Measurements from ENCODE around the gene EFEMP2. TPM values are rescaled to one million over a fixed set of nuclear protein-coding genes. Genes with fewer than 3 reads are reported as not detected.

The EFEMP2 gene
- total RNA-seq, 1 experiment from 2014 or later: 23.7 TPM

GRCh38 chr11:65856689-65857499 is 15.7 kb downstream of the EFEMP2 start:
- Histone ChIP-seq H3K9me3 (ENCODE audit: control insufficient read depth, insufficient read depth, low read depth, low read length) (no peaks in the 10 kb centered on the region), H3K27ac (ENCODE audit: low read length) (peak overlapping the region; percentile 93), H3K4me3 (ENCODE audit: low read depth in 2 of 2, low read length in 2 of 2) (peak overlapping the region; percentile 94 to 99), H3K36me3 (ENCODE audit: control insufficient read depth, insufficient read depth, low read length) (peaks cover 31% of the 10 kb centered on the region), H3K27me3 (ENCODE audit: control insufficient read depth, insufficient read depth, low read length) (no peaks in the 10 kb centered on the region), H3K4me1 (ENCODE audit: control insufficient read depth, insufficient read depth, low read length) (peaks cover 45% of the 10 kb centered on the region)
- CTCF ChIA-PET: no interaction called here
- DNase-seq (ENCODE audit: low read depth, low spot score) (no peak), ATAC-seq (peak; percentile 35)
- no peak for TF ChIP-seq SIN3A (IDR thresholded peaks at IDR 0.05; ENCODE audit: borderline replicate concordance, insufficient read depth, low read depth, low read length)
- TF ChIP-seq POLR2AphosphoS5 (IDR thresholded peaks at IDR 0.05; ENCODE audit: low read depth, low read length): peak; percentile 75
- no TSS peak for BruUV-seq (replicated peaks)
- in situ Hi-C loops (cut with HindIII; ENCODE audit: low pct_unique_long_range_greater_than_20kb, low sequenced_read_pairs) (no loop called here), intact Hi-C loops (cut with micrococcal nuclease; ENCODE audit: unreplicated experiment) (loop anchor here (10.0 kb wide), 1 partner anchor 302 kb away; the partner anchor contains the start of gene LTBP3)
- POLR2A ChIA-PET: no interaction called here

DNA sequence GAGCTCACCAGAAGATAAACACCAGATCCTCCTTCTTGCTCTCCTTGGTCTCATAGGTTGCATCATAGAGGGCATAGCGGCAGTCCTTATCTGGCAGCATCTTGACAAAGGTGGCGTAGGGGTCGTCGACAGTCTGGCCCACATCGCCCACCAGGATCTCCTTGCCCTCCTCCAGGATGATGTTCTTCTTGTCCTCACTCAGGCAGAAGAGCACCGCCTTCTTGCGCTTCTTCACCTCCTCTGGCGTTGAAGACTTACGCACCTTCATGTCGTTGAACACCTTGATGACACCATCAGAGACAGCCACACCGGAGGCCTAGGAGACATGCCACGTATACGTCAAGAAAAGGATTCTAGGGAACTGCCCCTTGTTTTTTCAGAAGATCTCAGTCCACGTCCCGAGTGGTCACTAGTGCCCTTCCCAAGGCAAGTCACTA is 16.7 kb downstream of the EFEMP2 start:
- CTCF ChIA-PET: no interaction called here
- BruUV-seq (replicated peaks): no TSS peak

More for the DNA sequence above, 16.7 kb downstream of the EFEMP2 start:
- peak overlapping the region; percentile 94 to 99 for H3K4me3 ChIP-seq (ENCODE audit: low read depth in 2 of 2, low read length in 2 of 2)
- ATAC-seq (no peak), DNase-seq (ENCODE audit: low read depth, low spot score) (no peak)
- H3K27ac ChIP-seq (ENCODE audit: low read length): peak overlapping the region; percentile 93
- peaks cover 38% of the 10 kb centered on the region for H3K4me1 ChIP-seq (ENCODE audit: control insufficient read depth, insufficient read depth, low read length)
- intact Hi-C loops (cut with micrococcal nuclease; ENCODE audit: unreplicated experiment) (loop anchor here (10.0 kb wide), 1 partner anchor 301 kb away; the partner anchor contains the start of gene LTBP3), in situ Hi-C loops (cut with HindIII; ENCODE audit: low pct_unique_long_range_greater_than_20kb, low sequenced_read_pairs) (no loop called here)
- POLR2A ChIA-PET: no interaction called here
- no peaks in the 10 kb centered on the region for H3K9me3 ChIP-seq (ENCODE audit: control insufficient read depth, insufficient read depth, low read depth, low read length)
- TF ChIP-seq POLR2AphosphoS5 (IDR thresholded peaks at IDR 0.05; ENCODE audit: low read depth, low read length): peak; percentile 4; the same call in 1 of the 2 replicates
- TF ChIP-seq, protein P1, sequence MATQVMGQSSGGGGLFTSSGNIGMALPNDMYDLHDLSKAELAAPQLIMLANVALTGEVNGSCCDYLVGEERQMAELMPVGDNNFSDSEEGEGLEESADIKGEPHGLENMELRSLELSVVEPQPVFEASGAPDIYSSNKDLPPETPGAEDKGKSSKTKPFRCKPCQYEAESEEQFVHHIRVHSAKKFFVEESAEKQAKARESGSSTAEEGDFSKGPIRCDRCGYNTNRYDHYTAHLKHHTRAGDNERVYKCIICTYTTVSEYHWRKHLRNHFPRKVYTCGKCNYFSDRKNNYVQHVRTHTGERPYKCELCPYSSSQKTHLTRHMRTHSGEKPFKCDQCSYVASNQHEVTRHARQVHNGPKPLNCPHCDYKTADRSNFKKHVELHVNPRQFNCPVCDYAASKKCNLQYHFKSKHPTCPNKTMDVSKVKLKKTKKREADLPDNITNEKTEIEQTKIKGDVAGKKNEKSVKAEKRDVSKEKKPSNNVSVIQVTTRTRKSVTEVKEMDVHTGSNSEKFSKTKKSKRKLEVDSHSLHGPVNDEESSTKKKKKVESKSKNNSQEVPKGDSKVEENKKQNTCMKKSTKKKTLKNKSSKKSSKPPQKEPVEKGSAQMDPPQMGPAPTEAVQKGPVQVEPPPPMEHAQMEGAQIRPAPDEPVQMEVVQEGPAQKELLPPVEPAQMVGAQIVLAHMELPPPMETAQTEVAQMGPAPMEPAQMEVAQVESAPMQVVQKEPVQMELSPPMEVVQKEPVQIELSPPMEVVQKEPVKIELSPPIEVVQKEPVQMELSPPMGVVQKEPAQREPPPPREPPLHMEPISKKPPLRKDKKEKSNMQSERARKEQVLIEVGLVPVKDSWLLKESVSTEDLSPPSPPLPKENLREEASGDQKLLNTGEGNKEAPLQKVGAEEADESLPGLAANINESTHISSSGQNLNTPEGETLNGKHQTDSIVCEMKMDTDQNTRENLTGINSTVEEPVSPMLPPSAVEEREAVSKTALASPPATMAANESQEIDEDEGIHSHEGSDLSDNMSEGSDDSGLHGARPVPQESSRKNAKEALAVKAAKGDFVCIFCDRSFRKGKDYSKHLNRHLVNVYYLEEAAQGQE (IDR thresholded peaks at IDR 0.05; ENCODE audit: insufficient read depth in 1 of 2, low read depth in 2 of 2, low read length in 1 of 2): no peak
- no peaks in the 10 kb centered on the region for H3K27me3 ChIP-seq (ENCODE audit: control insufficient read depth, insufficient read depth, low read length)
- peaks cover 29% of the 10 kb centered on the region for H3K36me3 ChIP-seq (ENCODE audit: control insufficient read depth, insufficient read depth, low read length)

All from Panc1 (cell line).